ENCODE results near the gene HTR7. TPM values are rescaled to one million over a fixed set of nuclear protein-coding genes. Genes with fewer than 3 reads are reported as not detected.

The HTR7 gene
- total and polyA plus RNA-seq, 2 of the 4 experiments (the other 2 are of a cell fraction) = 0.43 to 0.72 TPM

DNA sequence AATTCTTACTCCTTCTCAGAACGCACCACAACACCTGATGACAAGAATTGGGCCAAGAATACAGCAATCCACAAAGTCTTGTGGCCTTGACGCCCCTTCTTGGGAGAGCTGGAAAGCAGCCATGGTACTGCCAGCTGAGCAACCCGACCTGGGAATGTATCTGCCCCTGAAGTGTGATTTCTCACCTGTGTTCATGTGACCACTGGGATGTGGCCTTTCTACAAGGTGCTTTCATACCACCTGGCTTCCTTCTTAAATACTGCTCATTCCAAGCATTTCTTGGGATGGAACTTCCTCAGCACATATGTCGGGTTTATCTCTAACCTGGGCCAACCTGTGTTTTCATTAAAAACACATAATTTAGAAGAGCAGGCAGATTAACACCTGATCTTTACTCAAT, 72.1 kb downstream of the HTR7 start:
- dilution Hi-C loops (cut with HindIII; ENCODE audit: low sequenced_read_pairs, unreplicated experiment) (no loop called here), intact Hi-C loops (cut with micrococcal nuclease) (loop anchor here (10.0 kb wide), 1 partner anchor 831 kb away; no protein-coding TSS in a partner anchor), in situ Hi-C loops (cut with MboI; ENCODE audit: low sequenced_read_pairs) (loop anchor here (5.0 kb wide), 1 partner anchor 993 kb away; no protein-coding TSS in a partner anchor)
- no peak overlapping the region for H3K23ac ChIP-seq (ENCODE audit: low read depth, low read length)
- H3K18ac ChIP-seq (ENCODE audit: low read depth, low read length) = no peak overlapping the region
- no peak overlapping the region for H2AK5ac ChIP-seq (ENCODE audit: low read depth, low read length)
- ATAC-seq (ENCODE audit: low read depth) = no peak
- H4K8ac ChIP-seq (ENCODE audit: low read depth in 2 of 2, low read length in 2 of 2) = no peak overlapping the region
- H2BK15ac ChIP-seq (ENCODE audit: low read depth, low read length) = no peak overlapping the region
- no peak overlapping the region for H3K9ac ChIP-seq (ENCODE audit: low read depth, low read length)
- no peak overlapping the region for H2AK9ac ChIP-seq (replicated peaks; ENCODE audit: low read depth, low read length, poor library complexity)
- no peaks in the 10 kb centered on the region for H3K4me1 ChIP-seq (ENCODE audit: control insufficient read depth, insufficient read depth, low read length)
- ChIA-PET CTCF (no interaction called here), POLR2A (ENCODE audit: unreplicated experiment) (no interaction called here)
- WGBS, 2 experiments (ENCODE audit: extremely low coverage in 2 of 2, insufficient read length in 1 of 2) = 64% methylated on average over 2 of the region's 4 CpGs; no CpG with 5 or more reads in 1 of the 2 experiments
- no peak overlapping the region for H4K5ac ChIP-seq (ENCODE audit: low read depth, low read length)
- no peak overlapping the region for H4K91ac ChIP-seq (ENCODE audit: insufficient read depth, low read depth, low read length)
- no peak overlapping the region for H3K27ac ChIP-seq (ENCODE audit: insufficient read depth, low read length)
- no TSS peak for BruUV-seq (replicated peaks)
- no peak for DNase-seq
- no peaks in the 10 kb centered on the region for H3K9me3 ChIP-seq (ENCODE audit: control insufficient read depth, insufficient read depth, low read length)
- no peak overlapping the region for H3K4ac ChIP-seq (ENCODE audit: low read depth, low read length)
- H3K4me3 ChIP-seq (ENCODE audit: insufficient read depth, low read depth, low read length) = no peak overlapping the region
- no peak overlapping the region for H3K4me2 ChIP-seq (ENCODE audit: low read depth, low read length)
- no peaks in the 10 kb centered on the region for H3K79me1 ChIP-seq (ENCODE audit: low read depth in 1 of 2, low read length in 2 of 2)
- no peaks in the 10 kb centered on the region for H4K20me1 ChIP-seq (ENCODE audit: insufficient read depth, low read length)
- H3K36me3 ChIP-seq (ENCODE audit: control insufficient read depth, insufficient read depth, low read length) = no peaks in the 10 kb centered on the region
- no peak overlapping the region for H2BK5ac ChIP-seq (ENCODE audit: low read depth, low read length, poor library complexity, severe bottlenecking)
- TF ChIP-seq MAZ (IDR thresholded peaks at IDR 0.05; ENCODE audit: borderline replicate concordance, low read depth, low read length) (no peak), MAFK (IDR thresholded peaks at IDR 0.05; ENCODE audit: low read depth, low read length) (no peak), CEBPB (IDR thresholded peaks at IDR 0.05; ENCODE audit: low read depth, low read length) (no peak), RAD21 (IDR thresholded peaks at IDR 0.05; ENCODE audit: low read length) (no peak), NFE2L2 (IDR thresholded peaks at IDR 0.05; ENCODE audit: low read depth, low read length) (no peak), RCOR1 (IDR thresholded peaks at IDR 0.05; ENCODE audit: insufficient replicate concordance, low read length) (no peak), BHLHE40 (IDR thresholded peaks at IDR 0.05; ENCODE audit: low read depth, low read length) (no peak), SMC3 (IDR thresholded peaks at IDR 0.05; ENCODE audit: low read depth, low read length) (no peak), POLR2A (IDR thresholded peaks at IDR 0.05; ENCODE audit: low read depth, low read length) (no peak), CHD1 (IDR thresholded peaks at IDR 0.05; ENCODE audit: low read depth, low read length) (no peak), USF2 (IDR thresholded peaks at IDR 0.05; ENCODE audit: low read depth, low read length) (no peak), FOS (IDR thresholded peaks at IDR 0.05; ENCODE audit: low read depth, low read length) (no peak), RFX5 (IDR thresholded peaks at IDR 0.05; ENCODE audit: low read depth, low read length) (no peak)
- TF ChIP-seq, protein P1, sequence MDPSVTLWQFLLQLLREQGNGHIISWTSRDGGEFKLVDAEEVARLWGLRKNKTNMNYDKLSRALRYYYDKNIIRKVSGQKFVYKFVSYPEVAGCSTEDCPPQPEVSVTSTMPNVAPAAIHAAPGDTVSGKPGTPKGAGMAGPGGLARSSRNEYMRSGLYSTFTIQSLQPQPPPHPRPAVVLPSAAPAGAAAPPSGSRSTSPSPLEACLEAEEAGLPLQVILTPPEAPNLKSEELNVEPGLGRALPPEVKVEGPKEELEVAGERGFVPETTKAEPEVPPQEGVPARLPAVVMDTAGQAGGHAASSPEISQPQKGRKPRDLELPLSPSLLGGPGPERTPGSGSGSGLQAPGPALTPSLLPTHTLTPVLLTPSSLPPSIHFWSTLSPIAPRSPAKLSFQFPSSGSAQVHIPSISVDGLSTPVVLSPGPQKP (IDR thresholded peaks at IDR 0.05; ENCODE audit: borderline replicate concordance, low read depth, low read length) = no peak
- TF ChIP-seq, protein P2, sequence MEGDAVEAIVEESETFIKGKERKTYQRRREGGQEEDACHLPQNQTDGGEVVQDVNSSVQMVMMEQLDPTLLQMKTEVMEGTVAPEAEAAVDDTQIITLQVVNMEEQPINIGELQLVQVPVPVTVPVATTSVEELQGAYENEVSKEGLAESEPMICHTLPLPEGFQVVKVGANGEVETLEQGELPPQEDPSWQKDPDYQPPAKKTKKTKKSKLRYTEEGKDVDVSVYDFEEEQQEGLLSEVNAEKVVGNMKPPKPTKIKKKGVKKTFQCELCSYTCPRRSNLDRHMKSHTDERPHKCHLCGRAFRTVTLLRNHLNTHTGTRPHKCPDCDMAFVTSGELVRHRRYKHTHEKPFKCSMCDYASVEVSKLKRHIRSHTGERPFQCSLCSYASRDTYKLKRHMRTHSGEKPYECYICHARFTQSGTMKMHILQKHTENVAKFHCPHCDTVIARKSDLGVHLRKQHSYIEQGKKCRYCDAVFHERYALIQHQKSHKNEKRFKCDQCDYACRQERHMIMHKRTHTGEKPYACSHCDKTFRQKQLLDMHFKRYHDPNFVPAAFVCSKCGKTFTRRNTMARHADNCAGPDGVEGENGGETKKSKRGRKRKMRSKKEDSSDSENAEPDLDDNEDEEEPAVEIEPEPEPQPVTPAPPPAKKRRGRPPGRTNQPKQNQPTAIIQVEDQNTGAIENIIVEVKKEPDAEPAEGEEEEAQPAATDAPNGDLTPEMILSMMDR (conservative IDR thresholded peaks at IDR 0.05; ENCODE audit: low read depth, low read length) = no peak
- no peak overlapping the region for H3K14ac ChIP-seq (replicated peaks; ENCODE audit: low read depth, low read length)
- H3K9me1 ChIP-seq (ENCODE audit: insufficient read depth, low read length) = no peaks in the 10 kb centered on the region
- H3K56ac ChIP-seq (ENCODE audit: extremely low read depth, insufficient read depth, low read length) = no peak overlapping the region
- H2BK20ac ChIP-seq (ENCODE audit: low read depth, low read length) = no peak overlapping the region
- H3K27me3 ChIP-seq (ENCODE audit: control insufficient read depth, insufficient read depth, low read length) = peaks cover 5% of the 10 kb centered on the region
- H2AFZ ChIP-seq (replicated peaks; ENCODE audit: low read length, poor library complexity) = no peak overlapping the region
- no peak overlapping the region for H2BK120ac ChIP-seq (ENCODE audit: low read depth, low read length)

Measured in IMR-90 (cell line).